KMS-11 (cell line): Measurements from ENCODE around the gene SKI.

Experiments
- H2AFZ ChIP-seq: fragments of 200-600 bp; sonication (generic); 2 replicates; pipeline ENCODE4 v1.6.1; 2016; ENCODE audit warnings: antibody characterized with exemption, mixed run types, low read depth
- H3K27ac ChIP-seq: fragments of 200-600 bp; sonication (generic); 2 replicates; pipeline ENCODE4 v1.6.1; 2016; ENCODE audit warnings: mild to moderate bottlenecking, mixed run types
- H3K27me3 ChIP-seq: fragments of 200-600 bp; sonication (generic); 2 replicates; pipeline ENCODE4 v1.6.1; 2017; ENCODE audit warnings: mild to moderate bottlenecking, low read depth, mixed run types, moderate library complexity; ENCODE audit not compliant: insufficient read depth
- H3K36me3 ChIP-seq: fragments of 200-600 bp; sonication (generic); 2 replicates; pipeline ENCODE4 v1.6.1; 2017; ENCODE audit warnings: mild to moderate bottlenecking, mixed run types; ENCODE audit not compliant: insufficient read depth
- H3K4me1 ChIP-seq: fragments of 200-600 bp; sonication (generic); 2 replicates; pipeline ENCODE4 v1.6.1; 2016; ENCODE audit warnings: mild to moderate bottlenecking, low read depth, mixed run types; ENCODE audit not compliant: poor library complexity, severe bottlenecking
- H3K4me2 ChIP-seq: fragments of 200-600 bp; sonication (generic); 2 replicates; pipeline ENCODE4 v1.7.0; 2016; ENCODE audit warnings: mild to moderate bottlenecking, mixed run types
- H3K4me3 ChIP-seq: fragments of 200-600 bp; sonication (generic); IDR thresholded peaks from 2 replicates; pipeline ENCODE4 v1.6.1; 2017; ENCODE audit warnings: low read depth, low read length, mixed read lengths; ENCODE audit not compliant: insufficient read depth
- H3K79me2 ChIP-seq: fragments of 200-600 bp; sonication (generic); 2 replicates; pipeline ENCODE4 v1.6.1; 2016; ENCODE audit warnings: low read depth, mixed run types; ENCODE audit not compliant: insufficient read depth
- H3K9ac ChIP-seq: fragments of 200-600 bp; sonication (generic); 2 replicates; pipeline ENCODE4 v1.6.1; 2016; ENCODE audit warnings: mild to moderate bottlenecking, mixed run types
- H4K20me1 ChIP-seq: fragments of 200-600 bp; sonication (generic); 2 replicates; pipeline ENCODE4 v1.6.1; 2016; ENCODE audit warnings: mild to moderate bottlenecking, mixed run types; ENCODE audit not compliant: insufficient read depth
- CTCF ChIP-seq: fragments of 200-600 bp; sonication (generic); conservative IDR thresholded peaks from 2 replicates; pipeline ENCODE4 v1.6.1; 2017; ENCODE audit warnings: low read depth, mild to moderate bottlenecking, antibody characterized with exemption, low read length, moderate library complexity, mixed read lengths

SKI gene

GRCh38 chr1:2287649-2288048, 59.5 kb downstream of the SKI start:
- Histone ChIP-seq H3K79me2 (no peaks in the 10 kb centered on the region), H3K4me1 (peaks cover 10% of the 10 kb centered on the region)

GRCh38 chr1:2288311-2288710, 60.2 kb downstream of the SKI start:
- Histone ChIP-seq H2AFZ (no peak overlapping the region), H3K79me2 (no peaks in the 10 kb centered on the region), H3K9ac (no peak overlapping the region), H3K36me3 (no peaks in the 10 kb centered on the region), H4K20me1 (no peaks in the 10 kb centered on the region), H3K27ac (no peak overlapping the region), H3K4me3 (no peak overlapping the region), H3K27me3 (peaks cover 31% of the 10 kb centered on the region; the same call in 1 of the 2 replicates), H3K4me2 (no peak overlapping the region), H3K4me1 (peaks cover 10% of the 10 kb centered on the region)
- TF ChIP-seq CTCF: no peak

More at GRCh38 chr1:2287649-2288048, 59.5 kb downstream of the SKI start:
- Histone ChIP-seq H3K27ac (no peak overlapping the region), H3K36me3 (no peaks in the 10 kb centered on the region), H3K4me2 (no peak overlapping the region), H4K20me1 (no peaks in the 10 kb centered on the region), H3K4me3 (no peak overlapping the region), H3K9ac (no peak overlapping the region), H2AFZ (no peak overlapping the region), H3K27me3 (peaks cover 31% of the 10 kb centered on the region; the same call in 1 of the 2 replicates)
- no peak for TF ChIP-seq CTCF

DNA sequence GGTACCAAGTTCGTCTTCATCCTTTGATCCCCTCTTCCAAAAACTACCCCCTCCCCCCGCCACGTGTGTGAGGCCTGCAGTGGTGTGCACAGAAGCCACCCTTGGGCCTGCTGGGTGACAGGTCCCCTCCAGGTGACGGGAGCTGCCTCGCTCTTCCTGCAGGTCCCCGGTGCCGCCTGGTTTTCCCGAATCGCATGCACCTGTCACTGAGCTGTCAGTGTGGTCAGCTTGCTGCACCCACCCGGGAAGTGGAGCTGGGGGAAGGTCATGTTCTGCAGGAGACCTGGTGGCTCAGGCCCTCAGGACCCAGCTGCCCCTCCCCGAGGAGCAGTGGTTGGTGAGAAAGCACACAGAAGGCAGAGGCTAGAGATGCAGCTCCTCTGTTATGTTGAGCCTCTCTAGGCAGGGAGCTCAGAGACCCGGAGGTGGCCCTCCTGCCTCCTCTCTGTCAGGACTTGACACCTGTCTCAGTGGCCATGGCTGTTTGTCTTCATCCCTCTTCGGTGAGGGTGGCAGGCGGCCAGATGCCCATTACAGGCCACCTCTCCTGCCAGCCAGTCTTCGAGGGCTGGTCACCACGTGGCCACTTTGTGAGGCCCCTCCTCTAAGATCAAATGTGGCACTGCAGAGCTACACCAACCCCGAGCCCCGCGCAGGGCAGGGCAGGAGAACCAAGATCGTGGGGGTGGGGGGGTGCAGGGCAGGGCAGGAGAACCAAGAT, 60.9 kb downstream of the SKI start:
- no peak overlapping the region for H3K9ac ChIP-seq
- H3K4me1 ChIP-seq: peaks cover 10% of the 10 kb centered on the region
- no peak overlapping the region for H2AFZ ChIP-seq
- H4K20me1 ChIP-seq: no peaks in the 10 kb centered on the region
- H3K36me3 ChIP-seq: no peaks in the 10 kb centered on the region
- peaks cover 33% of the 10 kb centered on the region; the same call in 1 of the 2 replicates for H3K27me3 ChIP-seq
- H3K79me2 ChIP-seq: no peaks in the 10 kb centered on the region
- no peak for TF ChIP-seq CTCF
- no peak overlapping the region for H3K27ac ChIP-seq
- no peak overlapping the region for H3K4me3 ChIP-seq
- H3K4me2 ChIP-seq: no peak overlapping the region

DNA sequence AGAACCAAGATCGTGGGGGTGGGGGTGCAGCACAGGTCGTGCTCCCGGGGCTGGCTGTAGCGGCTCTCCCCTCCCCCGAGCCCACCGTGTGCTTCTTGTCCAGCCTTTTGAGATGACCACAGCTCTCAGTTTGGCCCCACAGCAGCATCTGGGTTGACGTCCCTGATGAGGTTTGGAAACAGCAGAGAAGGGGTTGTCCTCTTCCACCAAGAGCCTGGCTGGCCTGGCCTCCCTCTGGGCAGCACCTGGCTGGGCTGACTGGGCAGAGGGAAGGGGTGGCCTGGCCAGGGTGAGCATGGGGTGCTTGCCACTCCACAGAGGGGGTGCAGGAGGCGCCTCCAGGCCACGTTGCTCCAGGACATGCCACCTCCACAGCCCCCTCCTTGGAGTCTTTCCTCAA, 61.5 kb downstream of the SKI start:
- H3K4me1 ChIP-seq: peaks cover 10% of the 10 kb centered on the region
- no peak overlapping the region for H3K4me3 ChIP-seq
- no peaks in the 10 kb centered on the region for H3K36me3 ChIP-seq
- H3K4me2 ChIP-seq: no peak overlapping the region
- H3K27me3 ChIP-seq: peaks cover 31% of the 10 kb centered on the region; the same call in 1 of the 2 replicates
- H2AFZ ChIP-seq: no peak overlapping the region
- no peaks in the 10 kb centered on the region for H4K20me1 ChIP-seq
- no peak overlapping the region for H3K9ac ChIP-seq
- no peaks in the 10 kb centered on the region for H3K79me2 ChIP-seq
- no peak for TF ChIP-seq CTCF
- H3K27ac ChIP-seq: no peak overlapping the region
